ENCODE measurements around the gene GJC1. TPM values are rescaled to one million over a fixed set of nuclear protein-coding genes. Genes with fewer than 3 reads are reported as not detected.
A peak's percentile ranks its signal among the peaks of the same experiment; 100 is the strongest.

GJC1 gene
- total RNA-seq, 1 experiment from 2014 or later, result 89.4 TPM

- H3K4me1 ChIP-seq (ENCODE audit: control insufficient read depth, insufficient read depth, low read length), result no peaks in the 10 kb centered on the region
- no peaks in the 10 kb centered on the region for H3K27me3 ChIP-seq (ENCODE audit: control insufficient read depth, insufficient read depth, low read length)
- DNase-seq (ENCODE audit: low read depth, low spot score) (no peak), ATAC-seq (0 out of 2 replicates have a peak, but pooled peaks have one; percentile 9)
- ChIA-PET POLR2A (no interaction called here), CTCF (interaction anchor here (0.6 kb wide), 2 partner anchors 11 to 34 kb away, joined by 3 to 6 read pairs; no protein-coding TSS in a partner anchor)
- in situ Hi-C loops (cut with HindIII; ENCODE audit: low pct_unique_long_range_greater_than_20kb, low sequenced_read_pairs), result no loop called here
- no peak overlapping the region for H3K27ac ChIP-seq (ENCODE audit: low read length)
- no peak overlapping the region for H3K4me3 ChIP-seq (ENCODE audit: low read depth in 2 of 2, low read length in 2 of 2)
- no peak for TF ChIP-seq POLR2AphosphoS5 (IDR thresholded peaks at IDR 0.05; ENCODE audit: low read depth, low read length)
- TF ChIP-seq SIN3A (IDR thresholded peaks at IDR 0.05; ENCODE audit: borderline replicate concordance, insufficient read depth, low read depth, low read length), result no peak
- no peak for TF ChIP-seq TCF7L2 (IDR thresholded peaks at IDR 0.05; ENCODE audit: low read depth, low read length)
- no peak for TF ChIP-seq CTCF (IDR thresholded peaks at IDR 0.05)
- no peak for TF ChIP-seq REST (IDR thresholded peaks at IDR 0.05; ENCODE audit: insufficient read depth in 1 of 2, low read depth in 2 of 2, low read length in 1 of 2)
- no TSS peak for BruUV-seq (replicated peaks)
- no peaks in the 10 kb centered on the region for H3K36me3 ChIP-seq (ENCODE audit: control insufficient read depth, insufficient read depth, low read length)
- intact Hi-C loops (cut with micrococcal nuclease; ENCODE audit: unreplicated experiment), result no loop called here
- H3K9me3 ChIP-seq (ENCODE audit: control insufficient read depth, insufficient read depth, low read depth, low read length), result no peaks in the 10 kb centered on the region
These were observed 63.6 kb downstream of the GJC1 start for GRCh38 chr17:44766409-44767038.

DNA sequence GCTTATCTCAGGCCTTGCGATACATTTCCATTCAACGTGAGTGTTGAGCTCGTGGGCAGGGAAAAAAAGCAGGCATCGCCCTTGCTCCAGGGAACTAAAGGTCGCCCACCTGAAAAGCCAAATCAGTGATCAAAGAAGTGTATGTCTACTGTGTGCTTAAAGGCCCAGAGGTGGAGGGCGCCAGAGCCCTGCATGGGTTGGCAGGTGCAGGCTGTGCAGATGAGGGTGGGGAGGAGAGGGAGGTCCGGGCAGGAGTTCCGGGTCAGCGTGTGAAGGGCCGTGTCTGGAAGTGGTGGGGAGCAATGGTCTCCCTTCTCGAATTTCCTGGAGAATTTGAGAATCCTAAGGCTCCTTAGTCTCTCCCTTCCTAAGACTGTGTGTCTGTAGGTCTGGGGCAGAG is 64.1 kb downstream of the GJC1 start:
- BruUV-seq (replicated peaks), result no TSS peak
- Histone ChIP-seq H3K4me3 (ENCODE audit: low read depth in 2 of 2, low read length in 2 of 2) (no peak overlapping the region), H3K9me3 (ENCODE audit: control insufficient read depth, insufficient read depth, low read depth, low read length) (no peaks in the 10 kb centered on the region), H3K27ac (ENCODE audit: low read length) (no peak overlapping the region), H3K4me1 (ENCODE audit: control insufficient read depth, insufficient read depth, low read length) (no peaks in the 10 kb centered on the region), H3K27me3 (ENCODE audit: control insufficient read depth, insufficient read depth, low read length) (no peaks in the 10 kb centered on the region), H3K36me3 (ENCODE audit: control insufficient read depth, insufficient read depth, low read length) (no peaks in the 10 kb centered on the region)
- ChIA-PET POLR2A (no interaction called here), CTCF (interaction anchor here (0.6 kb wide), 2 partner anchors 11 to 33 kb away, joined by 3 to 6 read pairs; no protein-coding TSS in a partner anchor)
- no peak for TF ChIP-seq REST (IDR thresholded peaks at IDR 0.05; ENCODE audit: insufficient read depth in 1 of 2, low read depth in 2 of 2, low read length in 1 of 2)
- no peak for TF ChIP-seq POLR2AphosphoS5 (IDR thresholded peaks at IDR 0.05; ENCODE audit: low read depth, low read length)
- no peak for TF ChIP-seq TCF7L2 (IDR thresholded peaks at IDR 0.05; ENCODE audit: low read depth, low read length)
- no peak for TF ChIP-seq SIN3A (IDR thresholded peaks at IDR 0.05; ENCODE audit: borderline replicate concordance, insufficient read depth, low read depth, low read length)
- TF ChIP-seq CTCF (IDR thresholded peaks at IDR 0.05), result no peak
- in situ Hi-C loops (cut with HindIII; ENCODE audit: low pct_unique_long_range_greater_than_20kb, low sequenced_read_pairs) (no loop called here), intact Hi-C loops (cut with micrococcal nuclease; ENCODE audit: unreplicated experiment) (no loop called here)
- ATAC-seq, result no peak
- DNase-seq (ENCODE audit: low read depth, low spot score), result no peak

Measured in Panc1 (cell line).